Measurements from ENCODE around the gene EIF3I.
A peak's percentile ranks its signal among the peaks of the same experiment; 100 is the strongest.
"Not testable (repeated sequence)": the region's sequence is repeated elsewhere in the genome, so short reads cannot be mapped to it uniquely, and the experiment has no call there.

EIF3I gene

GRCh38 chr1:32255072-32256071, 33.2 kb downstream of the EIF3I start:
- H3K4me3 ChIP-seq (ENCODE audit: low read depth, low read length), result peak overlapping the region; percentile 56
- TF ChIP-seq CTCF (IDR thresholded peaks at IDR 0.05; ENCODE audit: borderline replicate concordance, insufficient read depth, low read depth, low read length), result no peak

- H3K4me3 ChIP-seq (ENCODE audit: low read depth, low read length), result peak overlapping the region; percentile 16
- no peak for TF ChIP-seq CTCF (IDR thresholded peaks at IDR 0.05; ENCODE audit: borderline replicate concordance, insufficient read depth, low read depth, low read length)
These were observed 34.4 kb downstream of the EIF3I start for GRCh38 chr1:32256473-32257226.

GRCh38 chr1:32257227-32257508, 35.0 kb downstream of the EIF3I start:
- H3K4me3 ChIP-seq (ENCODE audit: low read depth, low read length), result no peak overlapping the region
- TF ChIP-seq CTCF (IDR thresholded peaks at IDR 0.05; ENCODE audit: borderline replicate concordance, insufficient read depth, low read depth, low read length), result no peak

GRCh38 chr1:32263236-32263593, 41.0 kb downstream of the EIF3I start:
- not testable (repeated sequence) for H3K4me3 ChIP-seq (ENCODE audit: low read depth, low read length)

GRCh38 chr1:32263744-32264143, 41.5 kb downstream of the EIF3I start:
- no peak for TF ChIP-seq CTCF (IDR thresholded peaks at IDR 0.05; ENCODE audit: borderline replicate concordance, insufficient read depth, low read depth, low read length)
- H3K4me3 ChIP-seq (ENCODE audit: low read depth, low read length), result no peak overlapping the region

GRCh38 chr1:32265846-32266245, 43.6 kb downstream of the EIF3I start:
- no peak for TF ChIP-seq CTCF (IDR thresholded peaks at IDR 0.05; ENCODE audit: borderline replicate concordance, insufficient read depth, low read depth, low read length)
- H3K4me3 ChIP-seq (ENCODE audit: low read depth, low read length), result no peak overlapping the region

- no peak overlapping the region for H3K4me3 ChIP-seq (ENCODE audit: low read depth, low read length)
- no peak for TF ChIP-seq CTCF (IDR thresholded peaks at IDR 0.05; ENCODE audit: borderline replicate concordance, insufficient read depth, low read depth, low read length)
These were observed 44.8 kb downstream of the EIF3I start for GRCh38 chr1:32266921-32267591.
